DMS79 treated with DMSO at 0.1 percent for 48 hours (cell line): ENCODE measurements around the gene OR4F3.
"Not testable (repeated sequence)": the region's sequence is repeated elsewhere in the genome, so short reads cannot be mapped to it uniquely, and the experiment has no call there.

Experiments
- DNase-seq: peaks from one replicate; lab custom pipeline; 2025; lab: John Stamatoyannopoulos, UW

Gene OR4F3

GRCh38 chr5:181366968-181367367, at the start of gene OR4F3:
Gene OR4F3 (plus strand): TSS chr5:181367268.
- DNase-seq = not testable (repeated sequence)
